AG09309 (cell line): ENCODE measurements around the gene CCND1.

ENCODE experiments used
- DNase-seq: peaks from one replicate; pipeline ENCODE4 v3.0.0-alpha.2; 2010; ENCODE audit warnings: low read depth
- H3K4me3 ChIP-seq: 2 replicates; pipeline ENCODE4 v1.5.1; 2011; ENCODE audit warnings: mild to moderate bottlenecking, low read depth, low read length, moderate library complexity; ENCODE audit not compliant: control insufficient read depth
- TF ChIP-seq, protein P1 (sequence below): IDR thresholded peaks from 2 replicates; pipeline ENCODE4 v1.5.1; 2011; ENCODE audit warnings: mild to moderate bottlenecking, low read depth, low read length, inconsistent platforms; ENCODE audit not compliant: insufficient read depth, control insufficient read depth; ENCODE audit errors: missing control alignments

The CCND1 gene

DNA sequence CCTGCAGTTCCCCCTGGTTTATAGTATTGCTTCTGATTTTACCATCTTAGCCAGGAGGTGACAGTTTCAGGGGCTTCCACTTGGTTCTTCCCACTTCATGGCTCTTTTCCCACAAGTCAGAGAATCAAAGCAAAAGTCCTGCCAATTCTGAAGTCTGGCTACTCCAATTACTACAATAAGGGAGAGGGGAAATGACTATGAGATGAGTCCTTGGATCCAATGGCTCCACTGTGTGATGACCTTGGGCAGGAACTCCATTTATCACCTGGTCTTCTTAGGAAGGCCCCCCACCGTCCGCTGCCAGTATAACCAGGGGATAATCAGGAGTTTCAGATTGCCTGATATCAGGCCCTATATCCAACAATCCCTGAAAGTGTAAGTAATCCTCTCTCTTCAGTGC is 31.6 kb upstream of the CCND1 start:
- no peak overlapping the region for H3K4me3 ChIP-seq
- TF ChIP-seq, protein P1, sequence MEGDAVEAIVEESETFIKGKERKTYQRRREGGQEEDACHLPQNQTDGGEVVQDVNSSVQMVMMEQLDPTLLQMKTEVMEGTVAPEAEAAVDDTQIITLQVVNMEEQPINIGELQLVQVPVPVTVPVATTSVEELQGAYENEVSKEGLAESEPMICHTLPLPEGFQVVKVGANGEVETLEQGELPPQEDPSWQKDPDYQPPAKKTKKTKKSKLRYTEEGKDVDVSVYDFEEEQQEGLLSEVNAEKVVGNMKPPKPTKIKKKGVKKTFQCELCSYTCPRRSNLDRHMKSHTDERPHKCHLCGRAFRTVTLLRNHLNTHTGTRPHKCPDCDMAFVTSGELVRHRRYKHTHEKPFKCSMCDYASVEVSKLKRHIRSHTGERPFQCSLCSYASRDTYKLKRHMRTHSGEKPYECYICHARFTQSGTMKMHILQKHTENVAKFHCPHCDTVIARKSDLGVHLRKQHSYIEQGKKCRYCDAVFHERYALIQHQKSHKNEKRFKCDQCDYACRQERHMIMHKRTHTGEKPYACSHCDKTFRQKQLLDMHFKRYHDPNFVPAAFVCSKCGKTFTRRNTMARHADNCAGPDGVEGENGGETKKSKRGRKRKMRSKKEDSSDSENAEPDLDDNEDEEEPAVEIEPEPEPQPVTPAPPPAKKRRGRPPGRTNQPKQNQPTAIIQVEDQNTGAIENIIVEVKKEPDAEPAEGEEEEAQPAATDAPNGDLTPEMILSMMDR: no peak
- no peak for DNase-seq

DNA sequence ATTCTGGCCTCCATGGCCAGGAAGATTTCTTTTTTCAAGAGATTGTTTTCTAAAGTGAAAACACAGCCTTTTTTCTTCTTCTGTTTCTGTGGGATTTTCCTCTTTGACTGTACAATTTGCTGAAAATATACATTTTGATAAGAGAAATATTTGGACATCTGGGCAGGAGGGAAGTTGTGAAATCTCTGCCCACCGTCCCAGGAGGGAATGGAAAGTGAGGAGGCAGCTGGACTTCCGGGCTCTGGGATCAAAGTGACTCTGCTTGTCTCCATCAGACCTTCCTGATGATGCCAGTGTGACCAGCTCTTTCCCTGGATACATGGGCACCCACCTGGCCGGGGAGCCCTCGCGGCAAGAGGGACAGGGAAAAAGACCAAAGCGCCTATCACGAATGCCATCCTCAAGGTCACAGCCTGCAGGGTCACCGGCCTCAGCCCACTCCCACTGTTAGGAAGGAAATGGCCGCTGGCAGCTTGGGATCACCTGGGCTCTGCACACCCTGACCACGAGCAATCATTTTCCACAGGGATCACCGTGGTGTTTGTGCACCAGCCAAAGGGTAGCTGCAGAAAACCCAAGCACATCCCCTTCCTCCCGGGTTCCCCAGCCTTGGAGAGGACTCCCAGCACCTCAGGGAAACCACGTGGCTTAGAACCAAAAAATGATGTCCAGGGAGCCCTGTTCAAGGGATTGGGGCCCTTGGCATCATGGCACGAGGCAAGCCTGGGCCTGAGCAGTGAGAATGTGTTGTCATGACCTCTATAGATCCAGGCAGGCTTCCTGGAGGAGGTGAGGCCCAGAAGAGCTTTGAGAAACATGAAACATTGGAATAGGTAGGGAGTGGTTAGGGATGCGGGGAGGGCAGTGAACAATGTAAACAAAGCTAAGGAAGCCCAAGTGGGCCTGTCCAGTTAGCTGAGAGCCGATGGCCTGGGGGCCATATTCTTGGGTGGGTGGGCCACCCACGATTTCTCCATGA is 29.1 kb upstream of the CCND1 start:
- no peak overlapping the region for H3K4me3 ChIP-seq
- no peak for DNase-seq
- TF ChIP-seq, protein P1: no peak

DNA sequence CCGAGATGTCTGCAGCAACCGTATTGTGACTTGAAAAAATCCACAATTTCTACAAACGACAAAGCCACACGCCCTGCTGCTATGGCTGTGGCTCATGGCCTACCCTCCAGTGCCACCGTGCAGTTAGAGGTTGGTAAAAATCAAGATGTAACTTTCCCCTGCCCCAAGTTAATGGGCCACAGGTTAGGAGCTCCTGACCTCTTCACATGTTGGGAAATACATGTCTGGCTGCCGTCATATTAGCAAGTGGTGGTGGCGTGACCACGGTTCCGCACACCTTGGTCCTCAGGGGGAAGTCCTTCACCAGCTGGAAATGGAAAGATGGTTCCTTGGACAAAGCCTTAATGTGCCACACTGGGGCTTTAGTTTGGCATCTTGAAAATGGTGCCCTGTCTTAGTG is 27.4 kb upstream of the CCND1 start:
- TF ChIP-seq, protein P1: no peak
- no peak for DNase-seq
- H3K4me3 ChIP-seq: no peak overlapping the region

DNA sequence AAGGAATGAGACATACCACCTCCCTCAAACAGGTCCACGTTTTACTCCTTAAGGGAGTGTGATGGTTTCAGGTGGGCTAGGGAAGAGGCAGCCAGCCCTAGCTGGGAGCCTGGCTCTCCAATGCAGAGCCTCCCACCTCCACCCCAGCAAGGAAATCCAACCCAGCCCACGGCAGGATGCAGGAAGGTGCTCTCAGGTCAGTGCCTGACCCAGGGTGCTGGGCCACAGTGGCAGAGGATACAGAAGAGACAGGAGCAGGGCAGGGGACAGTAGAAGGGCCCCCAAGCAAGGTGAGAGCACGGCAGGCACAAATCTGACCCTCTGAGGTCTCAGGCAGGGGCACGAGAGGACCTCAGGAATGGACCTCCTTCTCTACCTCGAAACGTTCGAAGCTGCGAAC is 26.9 kb upstream of the CCND1 start:
- H3K4me3 ChIP-seq: no peak overlapping the region
- no peak for DNase-seq
- TF ChIP-seq, protein P1: no peak

DNA sequence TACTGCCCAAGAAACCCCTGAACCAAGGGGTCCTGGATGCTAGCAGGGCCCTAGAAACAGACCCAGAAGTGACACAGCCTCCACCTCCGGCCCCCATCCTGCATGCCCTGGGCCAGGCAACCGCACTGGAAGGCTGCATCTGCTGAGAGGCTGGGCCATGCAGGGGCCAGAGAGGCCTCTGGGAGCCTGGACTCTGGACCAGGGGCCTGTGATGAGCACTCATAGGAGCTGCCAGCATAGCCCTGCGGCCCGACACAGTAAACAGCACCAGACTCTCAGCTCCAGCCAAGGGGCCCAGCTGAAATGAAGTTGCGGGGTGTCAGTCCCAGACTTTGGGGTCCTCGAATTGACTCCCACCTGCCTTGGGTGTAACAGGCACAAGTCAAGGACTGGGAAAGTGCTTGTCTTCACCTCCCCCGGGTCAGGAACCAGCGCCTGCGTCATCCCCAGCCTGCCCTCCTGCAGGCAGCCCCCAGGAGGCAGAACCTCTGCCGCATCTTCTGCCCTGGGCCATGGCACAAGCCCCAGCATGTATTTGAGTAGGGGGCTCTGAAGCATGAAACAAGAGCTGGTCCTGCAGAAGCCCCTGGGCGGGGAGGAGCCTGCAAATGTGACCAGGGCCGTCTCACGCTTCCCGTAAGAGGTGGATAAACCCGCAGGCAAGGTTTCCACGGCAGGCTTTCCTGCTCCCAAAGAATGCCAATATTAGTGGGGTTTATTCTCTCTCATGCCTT is 25.2 kb upstream of the CCND1 start:
- no peak for DNase-seq
- TF ChIP-seq, protein P1: no peak
- no peak overlapping the region for H3K4me3 ChIP-seq

DNA sequence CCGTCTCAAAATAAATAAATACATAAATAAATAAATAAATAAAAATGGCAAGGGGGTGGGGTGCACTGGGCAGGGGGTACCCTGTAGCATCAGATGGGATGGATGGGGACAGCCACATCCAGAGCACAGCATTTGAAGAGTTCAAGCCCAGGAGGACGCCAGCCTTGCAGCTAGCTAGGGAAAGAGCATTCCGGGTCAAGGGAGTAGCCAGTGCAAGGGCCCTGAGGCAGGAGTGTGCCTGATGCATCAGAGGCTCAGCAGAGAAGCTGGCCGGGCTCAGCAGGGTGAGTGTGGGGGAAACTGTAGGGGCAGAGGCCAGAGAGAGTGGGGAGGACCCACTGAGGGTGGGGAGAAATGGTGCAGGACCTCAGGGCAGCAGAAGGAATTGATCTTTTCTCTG is 23.7 kb upstream of the CCND1 start:
- TF ChIP-seq, protein P1: no peak
- no peak overlapping the region for H3K4me3 ChIP-seq
- DNase-seq: no peak
